GM21367 (cell line): ENCODE results near the gene BCL7A.
"Not testable (repeated sequence)": the region's sequence is repeated elsewhere in the genome, so short reads cannot be mapped to it uniquely, and the experiment has no call there.

Source experiments
- ATAC-seq: cut with Tn5 transposase; IDR thresholded peaks from one replicate; pipeline ENCODE4 v1.9.1; 2021; ENCODE audit not compliant: unreplicated experiment

Gene BCL7A

GRCh38 chr12:122051231-122051876 lies 29.7 kb downstream of the BCL7A start:
- no peak for ATAC-seq

- no peak for ATAC-seq
These were observed 30.6 kb downstream of the BCL7A start for GRCh38 chr12:122052285-122052684.

DNA sequence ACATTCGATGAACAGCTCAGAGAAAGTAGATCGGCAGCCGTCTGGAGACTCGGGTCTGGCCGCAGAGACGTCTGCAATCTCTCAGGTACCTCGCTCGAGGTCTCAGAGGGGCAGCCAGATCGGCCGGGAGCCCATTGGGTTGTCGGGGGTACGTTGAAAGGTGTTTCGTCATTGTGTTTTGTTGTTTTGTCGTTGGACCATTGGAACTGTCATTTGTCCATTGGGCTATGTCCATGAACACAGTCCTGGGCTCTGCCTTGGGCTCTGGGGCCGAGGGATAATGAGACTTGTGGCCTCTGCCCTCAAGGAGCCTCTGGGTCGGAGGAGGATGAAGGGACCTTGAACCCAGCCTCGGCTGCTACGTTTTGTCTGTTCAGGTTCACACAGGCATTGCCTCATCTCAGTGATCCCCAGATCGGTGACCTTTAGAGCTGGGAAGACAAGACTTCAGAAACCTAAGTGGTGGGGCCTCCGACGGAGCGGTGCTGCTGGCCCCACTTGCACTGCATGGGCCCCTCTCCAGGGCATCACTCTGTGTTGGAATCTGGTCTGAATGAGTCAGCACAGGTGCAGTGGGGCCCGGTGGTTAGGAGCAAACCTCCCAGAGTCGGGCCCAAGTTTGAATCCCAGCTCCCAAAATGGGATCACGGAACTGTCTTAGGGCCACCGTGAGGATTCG lies 33.3 kb downstream of the BCL7A start:
- ATAC-seq: no peak

DNA sequence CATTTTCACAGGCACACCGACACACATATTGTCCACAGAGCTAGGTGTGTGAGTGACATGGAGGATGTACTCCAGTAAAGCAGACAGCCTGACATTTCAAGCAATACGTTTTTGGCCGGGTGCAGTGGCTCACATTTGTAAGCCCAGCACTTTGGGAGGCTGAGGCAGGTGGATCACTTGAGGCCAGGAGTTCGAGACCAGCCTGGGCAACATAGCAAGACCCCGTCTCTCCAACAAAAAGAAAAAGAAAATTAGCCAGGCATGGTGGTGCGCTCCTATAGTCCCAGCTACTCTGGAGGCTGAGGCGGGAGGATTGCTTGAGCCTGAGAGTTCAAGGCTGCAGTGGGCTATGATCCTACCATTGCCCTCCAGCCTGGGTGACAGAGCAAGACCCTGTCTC lies 34.7 kb downstream of the BCL7A start:
- ATAC-seq: not testable (repeated sequence)

DNA sequence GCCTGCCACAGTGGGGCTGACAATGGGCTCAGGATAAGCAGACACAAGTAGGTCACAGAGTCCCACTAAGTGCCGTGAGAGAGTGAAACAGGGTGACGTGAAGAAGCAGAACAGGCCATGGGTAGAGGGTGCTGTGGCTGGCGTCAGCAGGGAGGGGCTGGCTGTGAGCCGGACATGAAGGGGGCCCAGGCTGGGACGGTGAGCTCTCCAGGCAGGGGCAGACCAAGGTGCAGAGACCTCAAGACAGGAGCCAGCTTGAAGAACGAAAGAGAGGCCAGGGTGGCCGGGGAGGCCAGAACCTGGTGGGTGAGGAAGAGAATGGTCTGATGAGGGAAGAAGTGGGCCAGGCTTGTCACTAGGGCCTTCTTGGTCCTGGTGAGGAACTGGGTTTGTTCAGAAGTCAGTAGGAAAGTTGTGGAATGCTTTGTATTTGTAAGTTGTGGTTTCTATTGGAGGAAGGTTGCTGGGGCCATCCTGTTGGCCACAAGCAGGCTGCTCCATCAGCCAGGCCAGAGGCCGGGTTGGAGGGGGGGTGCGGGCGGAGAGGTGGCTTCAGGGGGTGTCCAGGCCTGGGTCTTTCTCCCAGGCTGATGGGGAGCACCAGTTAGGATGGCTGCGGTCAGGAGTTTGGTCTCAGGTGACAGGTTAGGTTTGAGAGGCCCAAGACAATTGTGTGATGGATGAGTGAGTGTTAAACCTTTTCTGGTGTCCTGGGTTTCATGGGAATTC lies 35.5 kb downstream of the BCL7A start:
- no peak for ATAC-seq

GRCh38 chr12:122057769-122058168 lies 36.1 kb downstream of the BCL7A start:
- ATAC-seq: no peak

DNA sequence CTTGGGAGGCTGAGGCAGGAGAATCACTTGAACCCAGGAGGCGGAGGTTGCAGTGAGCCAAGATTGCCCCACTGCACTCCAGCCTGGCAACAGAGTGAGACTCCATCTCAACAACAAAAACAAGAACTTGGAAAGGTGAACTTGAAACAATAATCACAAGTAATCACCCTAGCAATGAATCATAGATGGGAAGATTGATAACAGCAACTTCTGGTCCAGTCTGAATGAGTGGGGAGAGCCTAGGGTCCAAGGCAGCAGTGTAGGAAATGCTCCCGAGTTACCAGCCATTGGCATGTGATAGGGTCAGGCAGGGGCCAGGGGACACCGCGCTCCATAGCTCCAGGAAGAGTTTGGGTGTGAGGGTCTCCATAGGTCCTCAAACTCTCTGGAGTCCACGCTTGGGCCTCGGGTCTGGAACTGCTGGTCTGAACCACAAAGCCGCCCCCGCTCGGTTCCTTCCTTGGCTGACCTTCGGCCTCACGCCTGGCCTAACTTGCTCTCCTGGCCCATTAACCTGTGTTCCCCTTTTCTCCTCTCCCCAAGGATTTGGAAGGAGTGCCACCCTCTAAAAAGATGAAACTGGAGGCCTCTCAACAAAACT lies 37.0 kb downstream of the BCL7A start:
- ATAC-seq: no peak

DNA sequence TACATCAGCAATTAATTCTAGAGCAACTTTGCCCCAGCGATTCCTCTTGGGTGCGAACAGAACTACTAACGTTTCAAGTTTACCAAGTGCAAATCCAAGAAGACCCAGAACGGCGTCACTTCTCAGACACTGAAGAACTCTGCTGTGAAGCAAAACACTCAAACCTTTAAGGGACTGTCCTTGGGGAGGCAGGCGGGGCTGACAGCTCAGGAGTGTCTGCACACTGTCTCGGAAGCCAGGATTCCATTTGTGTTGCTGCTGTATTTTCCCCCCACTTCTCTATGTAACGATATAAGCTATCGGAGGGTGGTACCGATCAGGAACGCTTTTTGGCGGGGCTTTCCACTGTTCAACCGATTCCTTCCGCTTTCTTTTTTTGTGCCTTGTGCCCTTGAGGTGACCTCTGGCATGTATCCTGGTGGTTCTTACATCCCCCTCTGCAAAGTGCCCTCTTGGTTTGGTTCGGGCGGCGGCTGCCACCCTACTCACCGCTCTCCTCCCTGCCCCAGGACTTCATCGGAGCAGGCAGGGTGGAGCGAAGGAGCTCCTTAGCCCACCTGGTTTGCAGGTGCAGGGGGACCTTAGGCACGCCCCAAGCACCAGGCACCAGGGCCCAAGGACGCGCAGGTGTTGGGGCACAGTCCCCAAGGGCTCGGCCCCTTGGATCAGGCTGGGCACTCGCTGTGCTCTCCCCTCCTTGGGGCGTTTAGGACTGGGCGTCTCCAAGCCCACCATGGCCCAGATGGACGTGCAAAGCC lies 37.7 kb downstream of the BCL7A start:
- no peak for ATAC-seq

GRCh38 chr12:122060081-122060501 lies 38.4 kb downstream of the BCL7A start:
- no peak for ATAC-seq

DNA sequence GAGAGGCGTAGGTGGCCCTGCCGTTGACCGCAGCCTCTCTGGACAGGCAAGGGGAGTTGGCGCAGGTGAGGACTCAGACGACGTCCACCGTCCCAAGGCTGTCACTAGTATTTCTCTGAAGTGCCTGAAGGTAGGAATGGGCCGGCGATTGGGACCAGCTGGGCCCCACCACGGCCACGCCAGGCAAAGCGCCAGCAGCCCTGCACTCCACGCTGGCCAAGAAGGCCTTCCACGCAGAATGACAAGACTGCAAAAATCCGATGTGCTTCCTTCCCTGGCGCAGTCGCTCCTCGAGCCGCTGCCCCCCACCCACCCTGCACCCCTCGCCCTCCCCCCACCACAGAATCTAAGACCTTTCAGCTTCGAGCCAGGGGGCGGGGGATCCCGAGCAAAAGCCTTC lies 39.6 kb downstream of the BCL7A start:
- no peak for ATAC-seq

GRCh38 chr12:122062832-122063693 lies 41.4 kb downstream of the BCL7A start:
- no peak for ATAC-seq

GRCh38 chr12:122063694-122064024 lies 42.0 kb downstream of the BCL7A start:
- no peak for ATAC-seq

DNA sequence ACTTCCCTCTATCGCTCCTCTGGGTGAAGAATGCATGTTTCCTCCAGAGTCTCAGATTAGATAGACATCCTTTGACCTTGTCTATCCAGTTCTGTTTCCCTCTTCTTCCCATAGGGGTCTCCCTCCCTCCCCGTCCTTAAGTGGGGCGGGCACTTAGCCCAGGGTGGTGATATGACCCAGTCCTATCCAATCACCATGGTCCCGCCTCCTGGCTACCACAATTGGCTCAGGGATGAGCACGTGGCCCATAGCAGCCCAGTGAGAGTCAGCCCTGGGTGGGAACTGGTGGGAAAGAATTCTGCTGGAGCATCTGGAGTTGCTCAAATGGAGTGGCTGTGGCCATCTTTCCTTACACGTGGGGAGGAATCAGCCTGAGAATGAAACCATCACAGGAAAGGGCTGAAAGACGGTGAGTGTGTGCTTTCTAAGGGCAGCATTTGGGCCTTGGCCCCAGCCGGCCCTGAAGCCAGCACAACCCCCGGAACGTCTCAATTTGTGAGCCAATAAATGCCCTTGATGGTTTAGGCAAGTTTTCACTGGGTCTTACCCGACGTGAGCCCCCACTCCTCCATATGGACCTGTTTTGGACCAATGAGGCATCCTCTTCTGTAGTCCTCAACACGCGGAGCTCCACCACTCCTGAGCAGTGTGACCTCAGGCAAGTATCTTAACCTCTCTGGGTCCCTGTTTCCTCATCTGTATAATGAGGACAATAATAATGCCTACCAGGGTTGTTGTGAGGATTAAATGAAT lies 42.5 kb downstream of the BCL7A start:
- no peak for ATAC-seq

- no peak for ATAC-seq
These were observed 43.3 kb downstream of the BCL7A start for GRCh38 chr12:122064780-122065588.

DNA sequence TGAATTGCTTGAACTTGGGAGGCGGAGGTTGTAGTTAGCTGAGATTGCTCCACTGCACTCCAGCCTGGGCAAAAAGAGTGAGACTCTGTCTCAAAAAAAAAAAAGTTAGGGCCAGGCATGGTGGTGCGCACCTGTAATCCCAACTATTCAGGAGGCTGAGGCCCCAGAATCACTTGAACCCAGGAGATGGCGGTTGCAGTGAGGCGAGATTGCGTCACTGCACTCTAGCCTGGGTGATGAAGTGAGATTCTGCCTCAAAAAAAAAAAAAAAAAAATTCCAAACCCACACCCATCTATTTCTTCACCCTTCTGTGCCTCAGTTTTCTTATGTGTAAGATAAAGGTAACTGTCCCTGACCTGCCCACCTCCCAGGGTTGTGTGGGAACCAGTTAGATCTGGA lies 45.9 kb downstream of the BCL7A start:
- ATAC-seq: no peak

GRCh38 chr12:122067966-122068365 lies 46.3 kb downstream of the BCL7A start:
- peak; percentile 74 for ATAC-seq

DNA sequence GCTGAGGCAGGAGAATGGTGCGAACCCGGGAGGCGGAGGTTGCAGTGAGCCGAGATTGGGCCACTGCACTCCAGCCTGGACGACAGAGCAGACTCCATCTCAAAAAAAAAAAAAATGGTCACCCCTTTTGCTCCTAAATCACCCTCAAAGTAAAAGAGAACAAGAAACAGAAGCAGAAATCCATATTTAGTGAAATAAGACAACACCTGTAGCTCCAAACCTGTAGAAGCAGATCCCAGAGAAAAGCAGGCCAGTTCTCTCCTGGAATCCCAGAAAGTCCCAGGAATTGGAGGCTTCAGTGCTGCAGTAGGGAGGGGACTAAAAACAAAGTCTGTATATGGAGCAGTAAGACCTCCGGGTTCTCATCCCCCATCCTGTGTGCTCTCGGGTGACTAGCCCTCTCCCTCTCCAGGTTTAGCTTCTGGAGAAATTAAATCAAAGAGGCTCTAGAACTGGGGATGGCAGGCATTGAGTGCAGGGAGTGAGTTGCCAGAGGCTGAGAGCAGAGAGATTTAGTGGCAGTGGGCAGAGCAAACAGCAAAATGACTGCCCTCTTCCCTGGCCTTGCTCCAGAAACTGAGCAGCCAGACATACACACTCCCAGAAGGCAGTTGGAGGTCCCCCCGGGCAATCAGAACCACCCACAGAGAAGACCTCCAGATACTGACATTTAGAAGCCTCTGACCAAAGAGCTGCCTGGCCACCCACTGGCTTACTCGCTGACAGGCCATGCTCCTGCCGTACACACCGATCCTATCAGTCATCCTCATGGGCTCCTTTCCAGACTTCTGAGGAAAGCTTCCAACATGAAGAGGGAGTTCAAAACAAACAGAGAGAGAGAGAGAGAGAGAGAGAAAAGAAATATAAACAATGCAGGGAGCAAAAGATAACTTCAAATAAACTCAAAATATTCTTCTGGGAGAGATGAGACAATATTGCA lies 50.6 kb downstream of the BCL7A start:
- no peak for ATAC-seq

- ATAC-seq: no peak
These were observed 52.1 kb downstream of the BCL7A start for GRCh38 chr12:122073815-122074214.
